IPS-11a (cell line): ENCODE measurements around the gene TTC9B.
A peak's percentile ranks its signal among the peaks of the same experiment; 100 is the strongest.

Source experiments
- H3K4me3 ChIP-seq: one replicate; pipeline ENCODE4 v1.5.1; 2013; ENCODE audit warnings: low read depth, low read length, control low read depth

The TTC9B gene

GRCh38 chr19:40216013-40216776, 2.0 kb downstream of the TTC9B start:
- H3K4me3 ChIP-seq = no peak overlapping the region

DNA sequence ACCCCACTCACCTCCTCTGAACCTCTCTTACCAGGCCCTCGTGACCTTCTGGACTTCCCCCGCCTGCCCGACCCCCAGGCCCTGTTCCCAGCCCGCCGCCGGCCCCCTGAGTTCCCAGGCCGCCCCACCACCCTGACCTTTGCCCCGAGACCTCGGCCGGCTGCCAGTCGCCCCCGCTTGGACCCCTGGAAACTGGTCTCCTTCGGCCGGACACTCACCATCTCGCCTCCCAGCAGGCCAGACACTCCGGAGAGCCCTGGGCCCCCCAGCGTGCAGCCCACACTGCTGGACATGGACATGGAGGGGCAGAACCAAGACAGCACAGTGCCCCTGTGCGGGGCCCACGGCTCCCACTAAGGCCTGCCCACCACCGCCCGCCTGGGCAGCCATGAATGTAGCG, 3.2 kb downstream of the TTC9B start:
- H3K4me3 ChIP-seq = no peak overlapping the region

DNA sequence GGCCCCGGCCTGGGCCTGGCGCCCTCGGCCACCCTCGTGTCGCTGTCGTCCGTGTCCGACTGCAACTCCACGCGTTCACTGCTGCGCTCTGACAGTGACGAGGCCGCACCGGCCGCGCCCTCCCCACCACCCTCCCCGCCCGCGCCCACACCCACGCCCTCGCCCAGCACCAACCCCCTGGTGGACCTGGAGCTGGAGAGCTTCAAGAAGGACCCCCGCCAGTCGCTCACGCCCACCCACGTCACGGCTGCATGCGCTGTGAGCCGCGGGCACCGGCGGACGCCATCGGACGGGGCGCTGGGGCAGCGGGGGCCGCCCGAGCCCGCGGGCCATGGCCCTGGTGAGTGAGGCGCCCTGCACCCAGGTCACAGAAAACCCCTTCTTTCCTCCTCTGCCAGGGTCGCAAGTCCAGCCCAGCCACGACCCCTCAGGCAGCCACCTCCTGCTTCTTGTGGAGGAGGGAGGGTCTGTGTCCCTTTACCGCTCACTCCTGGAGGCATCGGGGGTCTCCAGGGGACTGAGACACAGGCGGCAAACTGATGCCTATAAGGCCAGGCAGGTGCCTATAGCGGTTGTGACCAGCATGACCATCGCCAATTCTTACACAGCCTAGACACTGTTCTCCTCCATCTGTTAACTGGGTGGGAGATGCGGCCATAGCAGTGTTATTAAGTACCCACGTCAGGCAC, 4.2 kb downstream of the TTC9B start:
- H3K4me3 ChIP-seq = no peak overlapping the region

DNA sequence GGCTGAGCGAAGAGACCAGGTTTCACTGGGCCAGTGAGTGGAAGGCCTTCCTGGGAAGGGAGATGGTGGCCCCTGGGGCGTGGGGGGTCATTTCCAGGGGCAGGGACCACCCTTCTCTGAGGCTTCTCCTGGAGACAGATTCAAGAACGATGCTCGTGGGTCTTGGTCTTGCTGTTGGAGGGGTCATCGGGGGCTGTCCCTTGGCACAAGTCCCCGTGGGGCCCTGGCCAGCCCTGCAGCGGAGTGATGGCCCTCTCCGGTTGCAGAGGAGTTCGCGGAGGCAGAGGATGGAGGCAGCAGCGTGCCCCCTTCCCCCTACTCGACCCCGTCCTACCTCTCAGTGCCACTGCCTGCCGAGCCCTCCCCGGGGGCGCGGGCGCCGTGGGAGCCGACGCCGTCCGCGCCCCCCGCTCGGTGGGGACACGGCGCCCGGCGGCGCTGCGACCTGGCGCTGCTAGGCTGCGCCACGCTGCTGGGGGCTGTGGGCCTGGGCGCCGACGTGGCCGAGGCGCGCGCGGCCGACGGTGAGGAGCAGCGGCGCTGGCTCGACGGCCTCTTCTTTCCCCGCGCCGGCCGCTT, 4.8 kb downstream of the TTC9B start:
- H3K4me3 ChIP-seq = no peak overlapping the region

DNA sequence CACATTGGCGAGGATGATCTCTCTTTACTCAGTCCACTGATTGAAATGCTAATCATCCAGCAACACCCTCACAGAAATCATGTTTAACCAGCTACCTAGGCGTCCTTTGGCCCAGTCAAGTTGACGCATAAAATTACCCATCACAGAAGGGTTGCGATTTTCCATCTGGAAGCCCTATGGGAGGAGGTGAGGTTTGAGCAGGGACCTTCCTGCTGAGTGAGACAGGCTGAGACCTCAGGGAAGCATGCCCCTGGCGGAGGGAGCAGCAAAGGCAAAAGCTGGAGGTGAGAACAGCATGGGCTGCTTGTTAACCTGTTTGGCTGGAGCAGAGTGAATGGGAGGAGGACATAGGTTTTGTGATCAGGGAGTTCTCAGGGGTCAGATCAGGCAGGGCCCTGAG, 7.3 kb downstream of the TTC9B start:
- no peak overlapping the region for H3K4me3 ChIP-seq

GRCh38 chr19:40208602-40209001, 9.6 kb downstream of the TTC9B start:
- H3K4me3 ChIP-seq = no peak overlapping the region

- H3K4me3 ChIP-seq = no peak overlapping the region
Measured at GRCh38 chr19:40205760-40206159, 12.4 kb downstream of the TTC9B start.

DNA sequence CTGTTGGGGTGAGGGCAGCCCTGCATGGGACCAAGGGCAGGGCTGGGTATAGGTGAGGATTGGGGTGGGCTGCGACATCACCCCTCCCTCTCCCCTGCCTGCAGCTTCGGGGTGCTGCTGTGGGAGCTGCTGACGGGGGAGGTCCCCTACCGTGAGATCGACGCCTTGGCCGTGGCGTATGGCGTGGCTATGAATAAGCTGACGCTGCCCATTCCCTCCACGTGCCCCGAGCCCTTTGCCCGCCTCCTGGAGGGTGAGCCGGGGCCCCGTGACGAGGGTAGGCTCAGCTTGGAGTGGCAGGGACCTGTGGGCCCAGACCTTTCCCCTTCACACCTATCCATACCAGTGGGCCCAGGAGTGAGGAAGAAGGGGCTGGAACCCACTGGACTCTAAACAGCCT, 13.8 kb downstream of the TTC9B start:
- no peak overlapping the region for H3K4me3 ChIP-seq

- no peak overlapping the region for H3K4me3 ChIP-seq
Measured at GRCh38 chr19:40200341-40201099, 17.7 kb downstream of the TTC9B start.

GRCh38 chr19:40198272-40198990, 19.8 kb downstream of the TTC9B start:
- no peak overlapping the region for H3K4me3 ChIP-seq

DNA sequence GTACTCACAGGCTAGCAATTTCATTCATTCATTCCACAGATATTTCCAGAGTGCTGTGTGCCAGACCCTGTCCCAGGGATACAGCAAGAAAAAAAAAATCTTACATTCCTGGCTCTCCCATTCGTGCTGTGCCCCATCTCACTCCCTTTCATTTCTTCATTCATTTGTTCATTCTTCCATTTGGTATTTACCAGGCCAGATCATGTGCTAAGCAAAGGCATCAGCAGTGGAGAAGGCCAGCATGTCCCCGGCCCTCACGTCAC, 24.7 kb downstream of the TTC9B start:
- no peak overlapping the region for H3K4me3 ChIP-seq

GRCh38 chr19:40192758-40193586, 25.2 kb downstream of the TTC9B start:
- no peak overlapping the region for H3K4me3 ChIP-seq

DNA sequence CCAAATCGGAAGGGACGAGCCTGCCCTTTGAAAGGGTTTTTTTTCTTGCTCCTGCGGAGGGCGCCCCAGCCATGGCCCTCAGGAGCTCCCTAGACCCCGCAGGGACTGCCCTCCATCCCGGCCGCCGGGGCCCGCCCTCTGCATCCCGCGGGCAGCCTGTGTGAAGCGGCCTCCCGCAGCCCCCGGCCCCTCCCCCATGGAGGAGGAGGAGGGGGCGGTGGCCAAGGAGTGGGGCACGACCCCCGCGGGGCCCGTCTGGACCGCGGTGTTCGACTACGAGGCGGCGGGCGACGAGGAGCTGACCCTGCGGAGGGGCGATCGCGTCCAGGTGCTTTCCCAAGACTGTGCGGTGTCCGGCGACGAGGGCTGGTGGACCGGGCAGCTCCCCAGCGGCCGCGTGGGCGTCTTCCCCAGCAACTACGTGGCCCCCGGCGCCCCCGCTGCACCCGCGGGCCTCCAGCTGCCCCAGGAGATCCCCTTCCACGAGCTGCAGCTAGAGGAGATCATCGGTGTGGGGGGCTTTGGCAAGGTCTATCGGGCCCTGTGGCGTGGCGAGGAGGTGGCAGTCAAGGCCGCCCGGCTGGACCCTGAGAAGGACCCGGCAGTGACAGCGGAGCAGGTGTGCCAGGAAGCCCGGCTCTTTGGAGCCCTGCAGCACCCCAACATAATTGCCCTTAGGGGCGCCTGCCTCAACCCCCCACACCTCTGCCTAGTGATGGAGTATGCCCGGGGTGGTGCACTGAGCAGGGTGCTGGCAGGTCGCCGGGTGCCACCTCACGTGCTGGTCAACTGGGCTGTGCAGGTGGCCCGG, 26.1 kb downstream of the TTC9B start:
- H3K4me3 ChIP-seq = peak overlapping the region; percentile 45

- peak within 1 kb of the TSS; percentile 79 for H3K4me3 ChIP-seq
Measured at GRCh38 chr19:40190891-40191835, 27.0 kb downstream of the TTC9B start, which contains the start of gene MAP3K10. TSS of gene MAP3K10 (plus strand) at chr19:40191426. CDS start at chr19:40192032, 606 bp downstream.

DNA sequence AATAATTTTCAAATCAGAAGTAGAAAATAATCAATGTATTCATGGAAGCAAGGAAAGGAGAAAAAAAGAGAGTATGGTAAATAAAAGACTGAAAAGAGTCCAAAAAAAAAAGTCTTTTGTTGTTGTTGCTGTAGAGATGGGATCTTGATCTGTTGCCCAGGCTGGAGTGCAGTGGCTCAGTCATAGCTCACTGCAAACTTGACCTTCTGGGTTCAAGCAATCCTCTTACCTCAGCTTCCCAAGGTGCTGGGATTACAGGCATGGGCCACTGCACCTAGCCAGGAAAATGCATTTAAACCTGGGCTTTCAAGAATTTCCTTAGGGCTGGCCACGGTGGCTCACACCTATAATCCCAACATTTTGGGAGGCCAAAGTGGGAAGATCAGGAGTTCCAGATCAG, 33.9 kb downstream of the TTC9B start:
- H3K4me3 ChIP-seq = no peak overlapping the region

DNA sequence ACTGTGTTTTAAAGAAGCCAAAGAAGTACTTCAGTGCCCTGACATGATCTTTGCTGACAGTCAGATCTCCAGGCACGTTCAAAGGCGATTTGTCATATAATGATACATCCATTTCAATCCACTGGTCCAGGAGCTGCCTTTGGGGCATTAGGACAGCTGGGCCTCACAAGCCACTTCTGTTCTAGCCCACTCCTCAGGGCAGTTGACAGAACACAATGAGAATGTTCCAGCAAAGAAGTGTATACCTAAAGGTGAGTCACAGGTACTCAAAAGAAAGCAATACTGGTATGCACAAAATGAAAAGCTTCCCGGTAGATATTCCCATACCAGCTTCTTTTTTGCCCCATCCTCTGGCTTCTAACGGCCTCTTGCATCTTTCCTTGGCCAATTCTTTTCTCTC, 39.4 kb downstream of the TTC9B start:
- no peak overlapping the region for H3K4me3 ChIP-seq

DNA sequence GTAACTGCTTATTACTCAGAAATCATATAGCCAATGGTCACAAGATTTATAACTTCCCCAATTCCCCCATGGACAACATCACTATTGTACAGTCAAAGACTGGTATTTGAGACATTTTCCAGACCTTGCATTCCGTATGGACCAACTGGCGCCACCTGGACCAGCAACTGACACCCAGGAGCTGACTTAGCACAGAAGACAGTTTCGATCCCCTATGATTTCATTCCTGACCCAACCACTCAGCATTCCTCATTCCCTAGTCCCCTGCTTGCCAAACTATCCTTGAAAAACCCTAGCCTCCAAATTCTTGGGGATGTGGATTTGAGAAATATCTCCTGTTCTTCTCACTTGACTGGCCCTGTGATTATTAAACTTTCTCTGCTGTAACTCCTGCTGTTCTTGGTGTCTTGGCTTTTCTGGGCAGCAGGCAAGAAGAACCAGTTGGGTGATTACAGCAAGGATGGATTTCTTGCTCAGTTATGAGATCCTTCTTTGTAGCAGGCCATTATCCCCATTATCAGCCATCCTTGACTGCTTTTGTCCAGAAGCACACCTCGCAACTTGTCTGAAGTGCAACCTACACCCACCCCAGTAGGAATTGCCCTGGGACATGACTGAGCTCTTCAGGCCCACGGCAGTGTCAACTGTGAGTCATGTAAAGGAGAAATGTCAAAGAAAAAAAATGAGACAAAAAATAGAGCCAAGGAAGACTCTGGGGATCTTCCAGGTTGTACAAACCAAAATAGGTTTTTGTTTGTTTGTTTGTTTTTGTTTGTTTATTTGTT, 40.7 kb downstream of the TTC9B start:
- no peak overlapping the region for H3K4me3 ChIP-seq
